Measurements from ENCODE around the gene TIMM8A.

Gene TIMM8A

DNA sequence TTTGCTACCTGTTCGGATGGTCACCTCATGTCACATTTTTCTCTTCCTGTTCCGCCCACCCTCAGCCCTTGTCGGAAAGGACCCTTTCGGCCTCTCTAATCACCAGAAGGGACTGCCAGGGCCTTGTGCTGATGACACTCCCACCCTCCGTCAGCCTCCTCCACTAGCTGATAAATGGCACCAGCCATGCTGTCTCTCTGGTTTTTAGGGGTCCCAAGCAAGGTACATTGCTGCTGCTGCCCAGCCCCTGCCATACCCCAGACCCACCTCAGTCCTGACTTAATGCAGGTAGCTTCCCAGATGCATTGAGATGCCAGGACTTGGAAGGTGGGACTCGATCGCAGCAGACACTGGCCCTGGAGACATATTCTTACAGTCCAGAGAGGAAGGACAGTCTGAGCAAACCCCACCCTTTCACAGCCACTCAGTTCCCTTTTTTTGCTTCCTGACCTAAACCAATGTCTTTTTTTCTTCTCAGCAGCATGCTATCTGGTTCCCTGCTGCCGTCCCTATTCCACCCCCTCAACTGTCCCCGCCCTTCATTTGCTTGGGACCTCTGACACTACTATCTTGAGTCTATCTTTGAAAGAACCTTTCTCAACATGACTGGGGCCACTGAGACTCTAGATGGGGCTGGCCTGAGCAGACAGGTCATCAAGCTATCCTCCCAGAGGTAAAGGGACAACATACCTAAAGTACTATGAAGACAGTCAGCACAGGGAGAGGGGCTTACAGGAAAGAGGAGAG is 37.4 kb upstream of the TIMM8A start, which contains the start of gene BTK:
TSS of gene BTK (minus strand) at position 397 of the 747 bp plus-strand sequence. CDS start 10,907 bp downstream, outside the sequence.
- Histone ChIP-seq H3K27ac (ENCODE audit: low read depth, low read length) (no peak within 1 kb of the TSS), H3K27me3 (ENCODE audit: insufficient read depth, low read length) (no peaks in the 10 kb centered on the region), H3K4me3 (ENCODE audit: low read depth, low read length) (no peak within 1 kb of the TSS), H2AFZ (ENCODE audit: low read length, unreplicated experiment) (no peak within 1 kb of the TSS), H3K36me3 (ENCODE audit: insufficient read depth, low read length) (no peaks in the 10 kb centered on the region), H3K4me1 (ENCODE audit: control insufficient read depth, insufficient read depth, low read length, unreplicated experiment) (no peaks in the 10 kb centered on the region), H3K79me2 (ENCODE audit: control insufficient read depth, insufficient read depth, low read length, unreplicated experiment) (peaks cover 1% of the 10 kb centered on the region)

DNA sequence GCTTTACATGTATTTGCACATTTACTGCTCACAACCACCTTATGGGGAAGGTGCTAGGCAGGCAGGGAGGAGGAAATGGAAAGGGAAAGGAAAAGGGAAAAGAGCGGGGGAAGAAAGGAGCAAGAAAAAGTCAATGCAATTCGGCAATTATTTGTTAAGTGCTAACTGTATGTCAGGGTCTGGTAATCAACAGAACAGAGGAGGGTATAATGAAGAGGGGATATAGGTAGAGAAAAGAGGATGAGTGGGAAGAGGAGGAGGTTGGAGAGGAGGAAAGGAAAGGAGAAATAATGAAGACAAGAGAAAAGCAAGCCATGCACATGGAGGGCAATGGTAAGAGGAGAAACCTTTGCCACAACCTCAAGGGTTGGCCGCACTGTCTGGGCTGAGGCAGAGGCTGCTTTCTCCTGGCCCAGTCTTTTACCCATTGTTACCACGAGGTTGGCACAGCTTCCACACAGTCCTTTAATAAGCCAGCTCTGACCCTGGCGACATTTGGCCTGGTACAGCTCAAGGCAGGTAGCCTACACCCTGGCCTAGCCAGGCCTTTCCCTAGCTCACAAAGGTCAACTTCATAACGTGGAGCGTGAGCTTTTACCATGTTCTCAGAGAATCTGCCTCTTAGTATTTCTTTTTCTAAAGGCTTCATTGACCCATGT is 36.6 kb upstream of the TIMM8A start:
- Histone ChIP-seq H3K36me3 (ENCODE audit: insufficient read depth, low read length) (no peaks in the 10 kb centered on the region), H3K4me1 (ENCODE audit: control insufficient read depth, insufficient read depth, low read length, unreplicated experiment) (no peaks in the 10 kb centered on the region), H3K79me2 (ENCODE audit: control insufficient read depth, insufficient read depth, low read length, unreplicated experiment) (no peaks in the 10 kb centered on the region), H3K4me3 (ENCODE audit: low read depth, low read length) (no peak overlapping the region), H3K27me3 (ENCODE audit: insufficient read depth, low read length) (no peaks in the 10 kb centered on the region), H2AFZ (ENCODE audit: low read length, unreplicated experiment) (no peak overlapping the region), H3K27ac (ENCODE audit: low read depth, low read length) (no peak overlapping the region)

DNA sequence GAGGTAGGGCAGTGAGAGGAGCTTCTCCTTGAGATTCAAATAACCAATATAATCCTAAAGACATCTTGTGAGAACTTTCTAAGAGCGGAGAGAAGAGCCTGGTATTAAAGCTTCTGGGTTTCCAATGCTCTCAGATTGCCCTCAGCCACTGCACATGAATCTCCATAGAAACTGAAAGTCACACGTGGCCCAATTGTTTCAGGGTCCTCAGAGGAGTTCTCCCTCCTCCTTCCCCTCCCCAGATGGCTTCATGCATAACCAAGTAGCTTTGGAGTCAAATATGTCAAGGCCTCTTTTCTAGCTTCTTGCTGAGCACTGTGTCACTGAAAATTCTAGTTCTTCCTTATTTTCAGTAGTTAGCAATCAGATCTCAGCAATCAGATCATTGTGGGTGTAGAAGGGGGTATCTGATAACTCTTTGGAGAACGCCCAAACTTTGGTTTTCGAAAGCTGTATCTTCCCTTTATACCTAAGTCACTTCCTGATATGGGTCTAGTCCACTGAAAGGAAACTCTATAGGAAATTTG is 35.2 kb upstream of the TIMM8A start:
- Histone ChIP-seq H3K4me1 (ENCODE audit: control insufficient read depth, insufficient read depth, low read length, unreplicated experiment) (no peaks in the 10 kb centered on the region), H3K27ac (ENCODE audit: low read depth, low read length) (no peak overlapping the region), H3K27me3 (ENCODE audit: insufficient read depth, low read length) (no peaks in the 10 kb centered on the region), H2AFZ (ENCODE audit: low read length, unreplicated experiment) (no peak overlapping the region), H3K36me3 (ENCODE audit: insufficient read depth, low read length) (no peaks in the 10 kb centered on the region), H3K4me3 (ENCODE audit: low read depth, low read length) (no peak overlapping the region), H3K79me2 (ENCODE audit: control insufficient read depth, insufficient read depth, low read length, unreplicated experiment) (no peaks in the 10 kb centered on the region)

DNA sequence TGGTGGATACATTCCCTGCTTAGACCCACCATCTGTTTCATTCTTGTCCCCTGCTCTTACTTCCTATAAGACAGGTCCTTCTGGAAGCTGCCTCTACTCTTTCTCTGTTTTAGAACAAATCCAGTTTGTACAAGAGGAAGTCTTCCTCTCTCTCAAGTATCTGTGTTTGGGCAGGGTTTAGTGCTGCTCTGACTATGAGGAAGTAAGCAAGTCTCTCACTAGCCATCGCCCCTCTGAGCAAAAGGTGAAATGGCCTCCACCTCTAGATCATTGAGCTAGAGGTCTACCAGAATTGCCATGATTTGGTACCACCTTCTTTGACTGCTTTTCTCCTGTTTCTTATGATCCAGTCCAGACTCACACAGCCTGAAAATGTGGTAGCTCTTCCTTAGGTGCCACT is 29.0 kb upstream of the TIMM8A start:
- Histone ChIP-seq H3K27me3 (ENCODE audit: insufficient read depth, low read length) (0 out of 2 replicates have a peak, but pooled peaks cover 5% of the 10 kb centered on the region), H3K27ac (ENCODE audit: low read depth, low read length) (no peak overlapping the region), H3K79me2 (ENCODE audit: control insufficient read depth, insufficient read depth, low read length, unreplicated experiment) (no peaks in the 10 kb centered on the region), H3K36me3 (ENCODE audit: insufficient read depth, low read length) (no peaks in the 10 kb centered on the region), H3K4me1 (ENCODE audit: control insufficient read depth, insufficient read depth, low read length, unreplicated experiment) (no peaks in the 10 kb centered on the region), H2AFZ (ENCODE audit: low read length, unreplicated experiment) (no peak overlapping the region), H3K4me3 (ENCODE audit: low read depth, low read length) (no peak overlapping the region)

DNA sequence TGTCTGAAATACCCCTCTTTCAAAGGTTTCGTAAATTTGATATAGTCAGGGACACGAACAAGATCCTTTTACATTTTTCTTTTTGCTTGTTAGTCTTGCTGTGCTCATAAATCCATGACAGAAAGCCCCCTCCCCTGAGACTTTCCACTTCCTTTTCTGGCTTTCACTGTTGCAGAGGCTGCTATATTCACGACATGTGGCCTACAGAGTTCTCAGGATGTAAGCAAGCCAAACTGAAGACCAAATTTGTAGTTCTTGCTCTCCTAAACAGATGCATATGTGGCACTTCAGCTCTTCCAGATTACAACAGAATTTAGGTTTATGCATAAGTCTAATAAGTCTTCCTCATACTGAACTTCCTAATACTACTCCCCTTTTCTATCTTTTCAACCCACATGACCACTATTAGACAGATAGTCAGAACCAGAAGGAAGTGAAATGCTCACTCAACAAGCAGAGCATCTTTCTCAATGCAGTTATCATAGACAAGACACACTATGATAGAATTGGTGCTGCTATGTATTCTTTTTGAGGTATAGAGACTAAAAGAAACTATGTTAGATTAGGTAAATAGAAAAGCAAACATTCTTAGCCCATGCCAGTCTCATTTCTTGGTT is 22.5 kb upstream of the TIMM8A start:
- no peaks in the 10 kb centered on the region for H3K36me3 ChIP-seq (ENCODE audit: insufficient read depth, low read length)
- 0 out of 2 replicates have a peak, but pooled peaks cover 5% of the 10 kb centered on the region for H3K27me3 ChIP-seq (ENCODE audit: insufficient read depth, low read length)
- no peak overlapping the region for H2AFZ ChIP-seq (ENCODE audit: low read length, unreplicated experiment)
- H3K4me1 ChIP-seq (ENCODE audit: control insufficient read depth, insufficient read depth, low read length, unreplicated experiment): no peaks in the 10 kb centered on the region
- H3K4me3 ChIP-seq (ENCODE audit: low read depth, low read length): no peak overlapping the region
- H3K27ac ChIP-seq (ENCODE audit: low read depth, low read length): no peak overlapping the region
- no peaks in the 10 kb centered on the region for H3K79me2 ChIP-seq (ENCODE audit: control insufficient read depth, insufficient read depth, low read length, unreplicated experiment)

DNA sequence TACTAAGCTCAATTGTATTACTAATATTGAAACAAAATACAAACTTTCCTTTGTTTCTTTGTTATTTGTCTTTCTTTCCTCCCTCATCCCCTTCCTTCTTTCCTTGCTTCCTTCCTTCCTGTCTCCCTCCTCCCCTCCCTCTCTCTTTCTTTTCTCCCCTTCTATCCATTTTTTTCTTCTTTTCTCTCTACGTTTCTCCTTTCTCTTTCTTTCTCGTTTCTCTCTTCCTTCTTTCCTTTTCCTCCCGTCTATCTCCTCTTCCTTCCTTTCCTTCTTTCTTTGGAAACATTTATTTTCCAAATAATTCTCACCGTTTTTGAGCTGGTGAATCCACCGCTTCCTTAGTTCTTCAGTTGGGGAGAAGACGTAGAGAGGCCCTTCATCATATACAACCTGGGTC is 21.1 kb upstream of the TIMM8A start:
- no peak overlapping the region for H3K27ac ChIP-seq (ENCODE audit: low read depth, low read length)
- no peaks in the 10 kb centered on the region for H3K36me3 ChIP-seq (ENCODE audit: insufficient read depth, low read length)
- H3K4me1 ChIP-seq (ENCODE audit: control insufficient read depth, insufficient read depth, low read length, unreplicated experiment): no peaks in the 10 kb centered on the region
- no peaks in the 10 kb centered on the region for H3K79me2 ChIP-seq (ENCODE audit: control insufficient read depth, insufficient read depth, low read length, unreplicated experiment)
- H3K4me3 ChIP-seq (ENCODE audit: low read depth, low read length): no peak overlapping the region
- 0 out of 2 replicates have a peak, but pooled peaks cover 4% of the 10 kb centered on the region for H3K27me3 ChIP-seq (ENCODE audit: insufficient read depth, low read length)
- H2AFZ ChIP-seq (ENCODE audit: low read length, unreplicated experiment): no peak overlapping the region

DNA sequence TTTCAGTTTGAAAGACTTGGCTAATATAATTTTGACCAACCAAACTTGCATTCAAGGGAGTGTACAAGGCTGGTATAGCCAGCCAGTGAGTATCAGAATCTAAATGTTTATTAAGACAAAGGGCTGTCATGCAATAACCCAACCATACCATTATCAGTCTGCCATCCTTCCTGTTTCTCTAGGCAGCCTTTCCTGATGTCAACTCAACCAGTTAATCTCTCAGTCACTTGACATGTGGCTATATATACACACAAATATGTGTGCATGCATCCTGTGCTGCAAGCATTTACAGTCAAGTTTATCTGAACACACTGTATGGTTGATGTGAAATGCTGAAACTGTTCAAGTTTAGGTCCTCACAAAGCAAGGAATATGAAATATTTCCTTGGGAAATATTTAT is 20.3 kb upstream of the TIMM8A start:
- Histone ChIP-seq H3K4me1 (ENCODE audit: control insufficient read depth, insufficient read depth, low read length, unreplicated experiment) (no peaks in the 10 kb centered on the region), H3K36me3 (ENCODE audit: insufficient read depth, low read length) (no peaks in the 10 kb centered on the region), H3K27me3 (ENCODE audit: insufficient read depth, low read length) (no peaks in the 10 kb centered on the region), H3K27ac (ENCODE audit: low read depth, low read length) (no peak overlapping the region), H2AFZ (ENCODE audit: low read length, unreplicated experiment) (no peak overlapping the region), H3K79me2 (ENCODE audit: control insufficient read depth, insufficient read depth, low read length, unreplicated experiment) (no peaks in the 10 kb centered on the region), H3K4me3 (ENCODE audit: low read depth, low read length) (no peak overlapping the region)

DNA sequence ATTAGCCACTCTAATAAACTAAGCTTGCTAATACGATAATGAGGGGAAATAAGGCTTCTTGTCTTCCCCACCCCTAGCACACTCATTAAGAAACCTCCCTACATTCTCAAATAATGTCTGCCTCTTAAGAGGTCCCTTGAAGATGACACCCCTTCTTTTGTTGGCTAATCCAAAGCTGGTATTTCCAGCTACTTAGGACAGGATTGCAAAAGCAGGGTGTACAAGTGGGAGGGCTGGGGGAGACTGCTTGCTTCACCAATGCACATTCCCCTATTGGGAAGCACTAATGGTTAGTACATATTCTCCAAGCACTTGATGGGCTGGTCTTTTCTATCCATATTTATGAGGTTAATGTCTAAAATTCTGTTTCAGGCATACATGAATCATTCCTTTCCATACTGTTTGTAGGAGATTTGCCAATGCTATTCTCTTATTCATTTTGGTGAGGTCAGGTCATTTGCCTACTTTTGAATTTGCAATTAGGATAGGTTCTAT is 16.8 kb upstream of the TIMM8A start:
- H3K4me3 ChIP-seq (ENCODE audit: low read depth, low read length): no peak overlapping the region
- no peaks in the 10 kb centered on the region for H3K27me3 ChIP-seq (ENCODE audit: insufficient read depth, low read length)
- no peaks in the 10 kb centered on the region for H3K36me3 ChIP-seq (ENCODE audit: insufficient read depth, low read length)
- no peak overlapping the region for H3K27ac ChIP-seq (ENCODE audit: low read depth, low read length)
- no peaks in the 10 kb centered on the region for H3K79me2 ChIP-seq (ENCODE audit: control insufficient read depth, insufficient read depth, low read length, unreplicated experiment)
- H3K4me1 ChIP-seq (ENCODE audit: control insufficient read depth, insufficient read depth, low read length, unreplicated experiment): no peaks in the 10 kb centered on the region
- no peak overlapping the region for H2AFZ ChIP-seq (ENCODE audit: low read length, unreplicated experiment)

DNA sequence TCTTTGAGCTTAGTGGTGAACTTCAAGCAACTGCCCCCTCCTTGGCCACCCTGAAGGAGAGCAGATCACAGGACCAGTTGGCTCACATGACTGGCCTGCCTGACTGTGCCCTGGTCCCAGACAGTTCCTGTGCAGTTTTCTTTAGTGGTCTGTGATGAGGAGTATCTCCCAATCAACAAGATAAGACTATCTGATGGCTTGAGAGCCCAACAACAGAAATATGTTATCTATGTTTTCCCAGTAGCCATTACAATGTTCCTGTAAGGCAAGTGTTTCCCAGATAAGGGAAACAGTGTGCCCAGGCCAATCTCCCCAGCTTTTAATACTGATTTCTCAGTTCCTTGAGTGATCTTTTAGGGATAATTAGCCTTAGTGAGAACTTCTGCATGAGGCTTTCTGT is 14.2 kb upstream of the TIMM8A start:
- no peak overlapping the region for H2AFZ ChIP-seq (ENCODE audit: low read length, unreplicated experiment)
- no peaks in the 10 kb centered on the region for H3K4me1 ChIP-seq (ENCODE audit: control insufficient read depth, insufficient read depth, low read length, unreplicated experiment)
- no peak overlapping the region for H3K4me3 ChIP-seq (ENCODE audit: low read depth, low read length)
- H3K36me3 ChIP-seq (ENCODE audit: insufficient read depth, low read length): no peaks in the 10 kb centered on the region
- no peaks in the 10 kb centered on the region for H3K27me3 ChIP-seq (ENCODE audit: insufficient read depth, low read length)
- H3K27ac ChIP-seq (ENCODE audit: low read depth, low read length): no peak overlapping the region
- H3K79me2 ChIP-seq (ENCODE audit: control insufficient read depth, insufficient read depth, low read length, unreplicated experiment): no peaks in the 10 kb centered on the region

DNA sequence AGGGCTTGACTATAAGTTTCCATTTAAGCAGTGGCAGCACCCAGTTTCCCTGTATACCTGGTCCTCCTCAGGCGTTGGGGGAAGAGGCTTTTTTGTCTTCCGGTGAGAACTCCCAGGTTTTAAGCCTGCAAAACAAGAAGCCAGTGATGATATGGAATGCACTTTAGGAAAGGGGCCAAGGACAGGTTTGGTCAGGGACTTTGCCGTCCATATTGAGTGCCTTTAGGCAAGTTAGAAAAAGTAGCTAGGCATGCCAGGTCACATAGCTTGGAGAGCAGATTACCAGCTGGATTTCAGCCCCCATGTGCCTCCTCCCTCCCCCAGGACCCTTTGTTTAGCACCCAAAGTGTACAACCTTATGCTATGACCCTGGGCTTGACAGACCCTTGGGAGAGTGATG is 13.6 kb upstream of the TIMM8A start:
- Histone ChIP-seq H3K27ac (ENCODE audit: low read depth, low read length) (no peak overlapping the region), H3K27me3 (ENCODE audit: insufficient read depth, low read length) (no peaks in the 10 kb centered on the region), H3K36me3 (ENCODE audit: insufficient read depth, low read length) (no peaks in the 10 kb centered on the region), H3K79me2 (ENCODE audit: control insufficient read depth, insufficient read depth, low read length, unreplicated experiment) (no peaks in the 10 kb centered on the region), H2AFZ (ENCODE audit: low read length, unreplicated experiment) (no peak overlapping the region), H3K4me3 (ENCODE audit: low read depth, low read length) (no peak overlapping the region), H3K4me1 (ENCODE audit: control insufficient read depth, insufficient read depth, low read length, unreplicated experiment) (no peaks in the 10 kb centered on the region)
